Stimulated activated effector memory CD8-positive, alpha-beta T cell treated with anti-CD3 and anti-CD28 coated beads, Interleukin-12 subunit alpha, Interleukin-12 subunit beta, amount 100 ng/mL, for 72 hours (primary cell): ENCODE measurements around the gene PDLIM4.

Experiments
- ATAC-seq: fragments of 150-1000 bp; cut with Tn5 transposase; 2 replicates; pipeline ENCODE4 v1.10.0; 2021
- DNase-seq, 2 donors: peaks; one replicate each; pipeline ENCODE4 v3.0.0; 2021 to 2022; ENCODE audit warnings: low spot score in 2 of 2
- H3K27ac Mint-ChIP-seq: one replicate; pipeline ENCODE4 v1.8.0; 2022; ENCODE audit warnings: mild to moderate bottlenecking, mixed read lengths
- H3K36me3 Mint-ChIP-seq: one replicate; pipeline ENCODE4 v1.8.0; 2022; ENCODE audit warnings: mild to moderate bottlenecking, mixed read lengths
- H3K4me1 Mint-ChIP-seq: one replicate; pipeline ENCODE4 v1.8.0; 2022; ENCODE audit warnings: mixed read lengths
- H3K4me3 Mint-ChIP-seq: one replicate; pipeline ENCODE4 v1.8.0; 2022; ENCODE audit warnings: mild to moderate bottlenecking, mixed read lengths
- H3K9me3 Mint-ChIP-seq: one replicate; pipeline ENCODE4 v1.8.0; 2022; ENCODE audit warnings: mixed read lengths

The PDLIM4 gene

DNA sequence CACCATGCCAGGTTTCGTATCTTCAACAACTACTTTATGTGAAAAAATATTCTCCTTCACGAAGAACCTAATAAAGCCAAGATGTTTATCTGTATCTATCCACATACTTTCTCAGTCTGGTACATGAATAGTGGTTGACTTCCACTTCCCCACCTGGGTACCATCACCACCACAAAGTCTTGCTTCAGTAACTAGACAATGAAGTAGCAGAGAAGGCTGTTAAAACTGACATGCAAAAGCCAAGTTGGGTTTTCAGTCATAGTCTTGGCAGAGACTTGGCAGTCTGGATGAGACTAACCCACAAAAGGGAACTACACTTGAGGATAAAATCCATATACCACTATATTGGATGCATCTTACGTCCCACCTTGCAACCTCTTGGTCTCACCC is 34.9 kb upstream of the PDLIM4 start:
- no peak overlapping the region for H3K27ac Mint-ChIP-seq
- H3K4me1 Mint-ChIP-seq: peaks cover 24% of the 10 kb centered on the region
- H3K9me3 Mint-ChIP-seq: no peaks in the 10 kb centered on the region
- ATAC-seq: no peak
- no peak overlapping the region for H3K4me3 Mint-ChIP-seq
- peaks cover under 1% of the 10 kb centered on the region for H3K36me3 Mint-ChIP-seq
- no peak for DNase-seq

DNA sequence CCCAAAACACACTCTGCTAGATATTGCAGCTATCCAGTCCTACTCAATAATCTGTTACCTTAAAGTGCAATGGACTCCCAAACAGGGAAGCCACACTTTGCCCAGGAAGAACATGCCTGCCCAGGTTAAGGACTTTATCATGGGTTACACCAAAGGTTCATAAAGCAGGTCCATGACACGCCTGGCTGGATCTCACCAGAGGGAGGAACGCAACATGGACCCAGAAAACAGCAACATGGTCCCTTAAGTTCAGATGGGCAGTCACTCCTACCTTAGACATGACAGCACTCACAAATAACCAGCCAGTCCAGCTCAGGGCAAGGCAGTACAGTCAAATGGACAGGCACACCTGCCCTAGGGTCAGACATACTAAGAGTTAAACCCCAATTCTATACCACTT is 33.6 kb upstream of the PDLIM4 start:
- no peaks in the 10 kb centered on the region for H3K9me3 Mint-ChIP-seq
- DNase-seq (no peak), ATAC-seq (no peak)
- no peaks in the 10 kb centered on the region for H3K36me3 Mint-ChIP-seq
- H3K27ac Mint-ChIP-seq: no peak overlapping the region
- H3K4me1 Mint-ChIP-seq: peaks cover 24% of the 10 kb centered on the region
- no peak overlapping the region for H3K4me3 Mint-ChIP-seq

DNA sequence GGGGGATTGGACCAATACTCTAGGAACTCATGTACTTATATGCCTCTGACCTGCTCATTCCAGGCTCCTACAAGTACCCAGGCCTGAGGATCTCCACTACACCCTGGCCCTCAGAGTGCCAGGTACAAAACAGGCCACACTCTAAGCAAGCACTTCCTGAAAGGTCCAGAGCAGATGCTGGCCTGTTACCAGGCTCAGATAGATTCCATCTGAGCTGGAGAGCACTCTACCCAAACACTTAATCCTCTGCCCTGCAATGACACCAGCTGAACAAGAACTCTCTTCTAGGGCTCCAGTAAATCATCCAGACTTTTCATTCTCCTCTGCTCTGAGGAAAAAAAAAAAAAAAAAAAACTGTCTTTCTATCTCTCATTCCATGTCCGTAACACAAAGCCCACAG is 32.8 kb upstream of the PDLIM4 start:
- Mint-ChIP-seq H3K27ac (peak overlapping the region; percentile 4), H3K4me3 (no peak overlapping the region), H3K4me1 (peaks cover 32% of the 10 kb centered on the region), H3K36me3 (no peaks in the 10 kb centered on the region), H3K9me3 (no peaks in the 10 kb centered on the region)
- no peak for DNase-seq
- no peak for ATAC-seq

GRCh38 chr5:132225165-132226032 is 32.1 kb upstream of the PDLIM4 start:
- Mint-ChIP-seq H3K4me3 (peak overlapping the region; percentile 65), H3K36me3 (no peaks in the 10 kb centered on the region), H3K27ac (peak overlapping the region; percentile 4), H3K9me3 (no peaks in the 10 kb centered on the region), H3K4me1 (peaks cover 36% of the 10 kb centered on the region)
- ATAC-seq (peak; percentile 27), DNase-seq (no peak)

GRCh38 chr5:132226516-132227234 is 30.8 kb upstream of the PDLIM4 start:
- Mint-ChIP-seq H3K27ac (no peak overlapping the region), H3K4me1 (peaks cover 41% of the 10 kb centered on the region), H3K4me3 (peak overlapping the region; percentile 65), H3K36me3 (no peaks in the 10 kb centered on the region), H3K9me3 (no peaks in the 10 kb centered on the region)
- DNase-seq: no peak
- ATAC-seq: no peak

DNA sequence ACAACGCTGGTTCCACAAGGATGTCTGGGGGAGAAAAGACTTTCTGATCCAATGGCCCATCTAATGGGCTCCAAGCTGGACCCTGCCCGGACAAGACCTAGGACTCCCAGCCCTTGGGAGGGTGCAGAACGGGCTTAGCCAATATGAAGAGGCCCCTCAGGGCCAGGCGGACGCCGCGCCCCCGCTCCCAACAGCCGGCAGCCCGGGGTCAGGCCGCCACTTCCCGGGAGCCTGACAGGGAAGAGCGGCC is 30.3 kb upstream of the PDLIM4 start:
- H3K4me3 Mint-ChIP-seq: peak overlapping the region; percentile 65
- peaks cover 41% of the 10 kb centered on the region for H3K4me1 Mint-ChIP-seq
- DNase-seq: no peak
- ATAC-seq: no peak
- no peaks in the 10 kb centered on the region for H3K36me3 Mint-ChIP-seq
- no peak overlapping the region for H3K27ac Mint-ChIP-seq
- no peaks in the 10 kb centered on the region for H3K9me3 Mint-ChIP-seq

GRCh38 chr5:132227485-132228240 is 29.8 kb upstream of the PDLIM4 start, which contains the start of gene P4HA2:
Gene P4HA2, minus strand, starts transcription at chr5:132227853. Its CDS starts 9,227 bp downstream, at chr5:132218626.
- peak; percentile 88 for ATAC-seq
- Mint-ChIP-seq H3K27ac (peak within 1 kb of the TSS; percentile 33), H3K4me1 (peaks cover 41% of the 10 kb centered on the region), H3K4me3 (peak within 1 kb of the TSS; percentile 65), H3K36me3 (no peaks in the 10 kb centered on the region), H3K9me3 (no peaks in the 10 kb centered on the region)
- DNase-seq: peak; percentile 54 to 78

- Mint-ChIP-seq H3K36me3 (no peaks in the 10 kb centered on the region), H3K9me3 (no peaks in the 10 kb centered on the region), H3K4me1 (peaks cover 41% of the 10 kb centered on the region), H3K4me3 (peak overlapping the region; percentile 65), H3K27ac (peak overlapping the region; percentile 33)
- ATAC-seq (no peak), DNase-seq (no peak)
Measured at GRCh38 chr5:132228241-132229035, 29.1 kb upstream of the PDLIM4 start.

DNA sequence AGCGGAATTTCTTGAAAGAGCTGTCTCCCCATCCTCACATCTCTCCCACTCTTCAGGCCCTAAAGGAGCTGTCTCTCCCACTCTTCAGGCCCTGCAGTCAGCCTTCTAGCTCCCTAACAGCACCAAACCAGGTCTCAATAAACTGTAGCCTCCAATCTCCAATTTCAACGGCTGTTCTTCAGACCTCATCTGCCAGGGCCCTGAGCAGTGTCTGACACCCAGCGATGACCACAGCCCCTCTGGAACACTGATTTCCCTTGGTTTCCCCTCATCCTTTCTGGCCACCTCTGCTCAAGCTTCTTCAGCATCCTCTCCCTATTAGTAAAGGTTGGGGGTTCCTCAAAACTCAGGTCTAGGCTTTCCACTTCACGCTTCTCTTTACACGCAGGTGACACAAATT is 28.3 kb upstream of the PDLIM4 start:
- peaks cover 40% of the 10 kb centered on the region for H3K4me1 Mint-ChIP-seq
- H3K9me3 Mint-ChIP-seq: no peaks in the 10 kb centered on the region
- H3K4me3 Mint-ChIP-seq: peak overlapping the region; percentile 65
- H3K36me3 Mint-ChIP-seq: no peaks in the 10 kb centered on the region
- DNase-seq (no peak), ATAC-seq (no peak)
- H3K27ac Mint-ChIP-seq: peak overlapping the region; percentile 7

GRCh38 chr5:132230871-132231270 is 26.6 kb upstream of the PDLIM4 start:
- H3K36me3 Mint-ChIP-seq: no peaks in the 10 kb centered on the region
- H3K4me3 Mint-ChIP-seq: no peak overlapping the region
- H3K9me3 Mint-ChIP-seq: no peaks in the 10 kb centered on the region
- DNase-seq: no peak
- no peak for ATAC-seq
- H3K27ac Mint-ChIP-seq: no peak overlapping the region
- peaks cover 25% of the 10 kb centered on the region for H3K4me1 Mint-ChIP-seq

DNA sequence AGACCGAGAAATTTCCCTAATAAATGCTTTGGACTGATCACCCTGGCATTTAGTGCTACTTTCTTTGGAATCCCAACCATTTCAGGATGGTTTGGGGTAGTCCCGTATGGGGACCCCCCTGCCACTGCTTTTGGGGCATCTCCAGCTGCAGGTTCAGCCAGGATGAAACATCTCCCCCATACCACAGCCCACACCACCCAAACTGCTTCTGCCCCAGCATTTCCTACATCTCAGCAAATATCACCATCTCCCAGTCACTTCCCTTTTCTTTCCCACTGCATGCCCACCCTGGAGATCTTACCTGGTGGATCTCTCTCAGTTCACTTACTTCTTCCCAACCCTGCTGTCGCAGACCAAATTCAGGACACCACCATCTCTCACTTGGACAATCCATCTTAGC is 25.0 kb upstream of the PDLIM4 start:
- no peaks in the 10 kb centered on the region for H3K36me3 Mint-ChIP-seq
- H3K4me3 Mint-ChIP-seq: no peak overlapping the region
- no peaks in the 10 kb centered on the region for H3K9me3 Mint-ChIP-seq
- ATAC-seq: no peak
- H3K4me1 Mint-ChIP-seq: peaks cover 23% of the 10 kb centered on the region
- DNase-seq: no peak
- no peak overlapping the region for H3K27ac Mint-ChIP-seq

DNA sequence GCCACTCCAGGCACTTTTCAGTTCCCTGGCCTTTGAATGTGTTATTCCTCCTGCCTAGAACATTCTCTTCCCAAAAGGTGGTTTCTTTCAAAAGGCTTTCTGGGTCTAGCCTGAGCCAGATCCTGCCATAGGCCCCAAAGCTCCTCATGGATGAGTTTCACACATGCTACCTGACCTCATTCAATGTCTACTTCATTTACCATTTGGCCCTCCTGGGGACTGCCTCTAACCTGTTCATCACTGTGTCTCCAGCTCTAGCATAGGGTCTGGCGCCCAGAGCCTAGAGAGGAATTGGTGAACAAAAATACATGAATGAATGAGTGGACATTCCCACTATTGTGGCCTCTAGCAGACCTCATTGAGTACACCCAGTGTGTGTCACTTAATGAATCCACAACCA is 24.4 kb upstream of the PDLIM4 start:
- Mint-ChIP-seq H3K4me1 (peaks cover 24% of the 10 kb centered on the region), H3K4me3 (no peak overlapping the region), H3K9me3 (no peaks in the 10 kb centered on the region), H3K27ac (no peak overlapping the region), H3K36me3 (no peaks in the 10 kb centered on the region)
- ATAC-seq: no peak
- no peak for DNase-seq

- Mint-ChIP-seq H3K36me3 (no peaks in the 10 kb centered on the region), H3K4me3 (no peak overlapping the region), H3K9me3 (no peaks in the 10 kb centered on the region), H3K27ac (no peak overlapping the region), H3K4me1 (peaks cover 22% of the 10 kb centered on the region)
- DNase-seq (no peak), ATAC-seq (no peak)
Measured at GRCh38 chr5:132233811-132234683, 23.4 kb upstream of the PDLIM4 start.

DNA sequence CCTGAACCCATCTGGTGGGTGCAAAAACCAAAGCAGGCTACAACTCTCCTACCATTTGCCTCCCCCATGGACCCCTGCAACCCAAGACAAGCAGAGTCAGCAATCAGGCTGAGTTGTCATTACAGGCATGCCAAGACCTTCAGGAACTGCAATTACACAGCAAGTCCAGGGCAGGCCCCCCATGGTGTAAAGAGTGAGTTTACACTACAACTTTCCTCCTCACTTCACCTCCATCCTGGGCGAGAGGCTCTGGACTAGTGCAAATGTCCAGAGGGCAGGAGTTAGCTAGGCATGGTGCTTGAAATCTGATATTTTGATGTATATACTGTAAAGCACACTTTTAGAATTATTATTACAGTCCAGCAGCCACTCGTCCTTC is 22.8 kb upstream of the PDLIM4 start:
- no peaks in the 10 kb centered on the region for H3K36me3 Mint-ChIP-seq
- H3K27ac Mint-ChIP-seq: no peak overlapping the region
- peaks cover 16% of the 10 kb centered on the region for H3K4me1 Mint-ChIP-seq
- H3K4me3 Mint-ChIP-seq: no peak overlapping the region
- no peak for DNase-seq
- H3K9me3 Mint-ChIP-seq: no peaks in the 10 kb centered on the region
- no peak for ATAC-seq
